CD8-positive, alpha-beta memory T cell (primary cell): ENCODE results near the gene DUOX1. TPM values are rescaled to one million over a fixed set of nuclear protein-coding genes. Genes with fewer than 3 reads are reported as not detected.
"Not testable (repeated sequence)": the region's sequence is repeated elsewhere in the genome, so short reads cannot be mapped to it uniquely, and the experiment has no call there.

Experiments used
- CTCF ChIA-PET: fragments of 350-600 bp; sonication (Branson Sonifier 250); formaldehyde crosslinking; loops from one replicate; lab custom pipeline; 2021; ENCODE audit warnings: antibody characterized with exemption; lab: Charles Lee
- POLR2A ChIA-PET: fragments of 350-600 bp; sonication (Branson Sonifier 250); formaldehyde crosslinking; loops from one replicate; lab custom pipeline; 2021; ENCODE audit warnings: antibody characterized with exemption; lab: Charles Lee
- DNase-seq, 5 donors: peaks; one replicate each; pipeline versions ENCODE4 v3.0.0 to v3.0.0-alpha.2; 2020 to 2022; ENCODE audit warnings: mixed read lengths in 1 of 5
- H3K27ac ChIP-seq: one replicate; pipeline ENCODE4 v1.7.0; 2013; ENCODE audit warnings: low read depth, mild to moderate bottlenecking, low read length, moderate library complexity
- H3K27me3 ChIP-seq: 2 replicates; pipeline ENCODE4 v1.7.0; 2013; ENCODE audit warnings: low read length, mild to moderate bottlenecking; ENCODE audit not compliant: insufficient read depth, poor library complexity, severe bottlenecking
- H3K36me3 ChIP-seq: 2 replicates; pipeline ENCODE4 v1.7.0; 2013; ENCODE audit warnings: mild to moderate bottlenecking, low read length, moderate library complexity; ENCODE audit not compliant: insufficient read depth
- H3K4me1 ChIP-seq: 2 replicates; pipeline ENCODE4 v1.7.0; 2013; ENCODE audit warnings: mild to moderate bottlenecking, low read length, moderate library complexity; ENCODE audit not compliant: insufficient read depth
- H3K4me3 ChIP-seq: 2 replicates; pipeline ENCODE4 v1.7.0; 2013; ENCODE audit warnings: mild to moderate bottlenecking, low read length
- H3K9me3 ChIP-seq: 2 replicates; pipeline ENCODE4 v1.7.0; 2013; ENCODE audit warnings: mild to moderate bottlenecking, low read length
- H3K27ac Mint-ChIP-seq, 8 donors: one replicate each; pipeline ENCODE4 v1.8.0; 2020 to 2021; ENCODE audit warnings: mixed read lengths in 8 of 8, mild to moderate bottlenecking in 6 of 8, inconsistent platforms in 3 of 8, moderate library complexity in 3 of 8
- H3K27me3 Mint-ChIP-seq, 2 donors: one replicate each; pipeline ENCODE4 v1.8.0; 2020 to 2021; ENCODE audit warnings: mixed read lengths in 2 of 2, mild to moderate bottlenecking in 1 of 2, moderate library complexity in 1 of 2
- H3K36me3 Mint-ChIP-seq, 3 donors: one replicate each; pipeline ENCODE4 v1.8.0; 2020 to 2021; ENCODE audit warnings: mixed read lengths in 3 of 3, inconsistent platforms in 1 of 3, mild to moderate bottlenecking in 1 of 3
- H3K4me1 Mint-ChIP-seq, 3 donors: one replicate each; pipeline ENCODE4 v1.8.0; 2020 to 2021; ENCODE audit warnings: mixed read lengths in 3 of 3, inconsistent platforms in 1 of 3, mild to moderate bottlenecking in 1 of 3
- H3K4me3 Mint-ChIP-seq, 7 donors: one replicate each; pipeline ENCODE4 v1.8.0; 2020 to 2021; ENCODE audit warnings: mixed read lengths in 7 of 7, mild to moderate bottlenecking in 6 of 7, moderate library complexity in 4 of 7, inconsistent platforms in 2 of 7
- H3K9me3 Mint-ChIP-seq, 5 donors: one replicate each; pipeline ENCODE4 v1.8.0; 2020 to 2022; ENCODE audit warnings: mixed read lengths in 5 of 5, mild to moderate bottlenecking in 3 of 5, moderate library complexity in 2 of 5, inconsistent platforms in 1 of 5
- polyA plus RNA-seq: library from polyadenylated mRNA; unstranded; fragments of 300-500 nt; fragmentation: Illumina TruSeq; gene quantifications from one replicate; pipeline ENCODE4 v1.2.3, GENCODE V29; 2021
- total RNA-seq, 2 experiments: library from RNA; stranded (reverse); gene quantifications; one replicate each; pipeline ENCODE4 v1.2.3, GENCODE V29; 2021

The DUOX1 gene
- total RNA-seq (under 1 TPM in 1 of 2 experiments, not detected in 1; 0.11 TPM), polyA plus RNA-seq (1.2 TPM)

- CTCF ChIA-PET: interaction anchor here (1.0 to 2.8 kb wide), 2 partner anchors 9 to 12 kb away, joined by 4 to 10 read pairs; no protein-coding TSS in a partner anchor
- peak in 1 of 5 donors; percentile 4 for DNase-seq
- peaks cover 33% of the 10 kb centered on the region for H3K27me3 ChIP-seq
Measured at GRCh38 chr15:45129651-45130129, at the start of gene DUOX1, which contains the start of gene DUOXA1. Gene DUOX1 (plus strand): TSS chr15:45129994. CDS start chr15:45131967, 1,973 bp downstream. Gene DUOXA1 (minus strand): TSS chr15:45129879. CDS start chr15:45123014, 6,865 bp downstream.

GRCh38 chr15:45080593-45080992, 49.2 kb upstream of the DUOX1 start:
- H3K36me3 ChIP-seq, H3K9me3 ChIP-seq, H3K27me3 ChIP-seq, H3K9me3 Mint-ChIP-seq, H3K27ac Mint-ChIP-seq, H3K27ac ChIP-seq, H3K4me3 Mint-ChIP-seq, H3K4me1 Mint-ChIP-seq, DNase-seq, H3K4me3 ChIP-seq, POLR2A ChIA-PET, H3K36me3 Mint-ChIP-seq, H3K4me1 ChIP-seq: not testable (repeated sequence)
- peaks cover 0 to 17% of the 10 kb centered on the region in 2 donors for H3K27me3 Mint-ChIP-seq
- CTCF ChIA-PET: interaction anchor here (1.4 kb wide), 1 partner anchor 38 kb away, joined by 3 read pairs; no protein-coding TSS in a partner anchor

More at GRCh38 chr15:45129651-45130129, at the start of gene DUOX1, which contains the start of gene DUOXA1:
- Histone ChIP-seq H3K27ac (no peak within 1 kb of the TSS), H3K36me3 (no peaks in the 10 kb centered on the region), H3K4me3 (no peak within 1 kb of the TSS), H3K9me3 (no peaks in the 10 kb centered on the region), H3K4me1 (no peaks in the 10 kb centered on the region)
- H3K27me3 Mint-ChIP-seq: peaks cover 44 to 75% of the 10 kb centered on the region in 2 donors
- H3K9me3 Mint-ChIP-seq: no peaks in the 10 kb centered on the region
- H3K36me3 Mint-ChIP-seq: no peaks in the 10 kb centered on the region
- H3K4me1 Mint-ChIP-seq: peaks cover 3 to 13% (median 6%) of the 10 kb centered on the region in 3 donors
- no peak within 1 kb of the TSS for H3K27ac Mint-ChIP-seq
- peak within 1 kb of the TSS in 6 of 7 donors; percentile 8 to 65 (median 23) for H3K4me3 Mint-ChIP-seq
- POLR2A ChIA-PET: no interaction called here

GRCh38 chr15:45082412-45082811, 47.4 kb upstream of the DUOX1 start:
- H3K4me1 Mint-ChIP-seq, H3K27ac Mint-ChIP-seq, H3K27ac ChIP-seq, H3K36me3 ChIP-seq, H3K4me3 Mint-ChIP-seq, POLR2A ChIA-PET, H3K27me3 ChIP-seq, H3K9me3 ChIP-seq, H3K4me1 ChIP-seq, H3K36me3 Mint-ChIP-seq, CTCF ChIA-PET, DNase-seq, H3K9me3 Mint-ChIP-seq, H3K4me3 ChIP-seq: not testable (repeated sequence)
- H3K27me3 Mint-ChIP-seq: peaks cover 0 to 25% of the 10 kb centered on the region in 2 donors

- H3K4me1 Mint-ChIP-seq: no peaks in the 10 kb centered on the region
- H3K36me3 Mint-ChIP-seq: no peaks in the 10 kb centered on the region
- Histone ChIP-seq H3K9me3 (no peaks in the 10 kb centered on the region), H3K36me3 (no peaks in the 10 kb centered on the region), H3K27me3 (no peaks in the 10 kb centered on the region), H3K27ac (no peak overlapping the region), H3K4me1 (no peaks in the 10 kb centered on the region), H3K4me3 (no peak overlapping the region)
- ChIA-PET POLR2A (no interaction called here), CTCF (no interaction called here)
- H3K27ac Mint-ChIP-seq: no peak overlapping the region
- no peak for DNase-seq
- H3K9me3 Mint-ChIP-seq: no peaks in the 10 kb centered on the region
- H3K4me3 Mint-ChIP-seq: no peak overlapping the region
- peaks cover 0 to 33% of the 10 kb centered on the region in 2 donors for H3K27me3 Mint-ChIP-seq
Measured at GRCh38 chr15:45083223-45083622, 46.6 kb upstream of the DUOX1 start.

- peaks cover 0 to 38% of the 10 kb centered on the region in 2 donors for H3K27me3 Mint-ChIP-seq
- no peaks in the 10 kb centered on the region for H3K9me3 Mint-ChIP-seq
- H3K4me1 Mint-ChIP-seq: no peaks in the 10 kb centered on the region
- DNase-seq: no peak
- CTCF ChIA-PET: no interaction called here
- Histone ChIP-seq H3K27ac (no peak overlapping the region), H3K9me3 (no peaks in the 10 kb centered on the region), H3K36me3 (no peaks in the 10 kb centered on the region), H3K27me3 (no peaks in the 10 kb centered on the region), H3K4me3 (no peak overlapping the region), H3K4me1 (no peaks in the 10 kb centered on the region)
- H3K36me3 Mint-ChIP-seq: no peaks in the 10 kb centered on the region
- no peak overlapping the region for H3K27ac Mint-ChIP-seq
- H3K4me3 Mint-ChIP-seq: no peak overlapping the region
- POLR2A ChIA-PET: no interaction called here
Measured at GRCh38 chr15:45084163-45084562, 45.6 kb upstream of the DUOX1 start.

GRCh38 chr15:45087513-45087912, 42.3 kb upstream of the DUOX1 start:
- H3K36me3 ChIP-seq: no peaks in the 10 kb centered on the region
- CTCF ChIA-PET: no interaction called here
- H3K27me3 Mint-ChIP-seq: peaks cover 3 to 63% of the 10 kb centered on the region in 2 donors
- no peaks in the 10 kb centered on the region for H3K9me3 ChIP-seq
- POLR2A ChIA-PET: no interaction called here
- no peaks in the 10 kb centered on the region for H3K9me3 Mint-ChIP-seq
- no peak overlapping the region for H3K4me3 Mint-ChIP-seq
- H3K4me1 ChIP-seq: no peaks in the 10 kb centered on the region
- H3K27ac Mint-ChIP-seq: no peak overlapping the region
- H3K4me3 ChIP-seq: no peak overlapping the region
- no peak for DNase-seq
- no peaks in the 10 kb centered on the region for H3K27me3 ChIP-seq
- H3K36me3 Mint-ChIP-seq: no peaks in the 10 kb centered on the region
- H3K27ac ChIP-seq: no peak overlapping the region
- no peaks in the 10 kb centered on the region for H3K4me1 Mint-ChIP-seq

- H3K36me3 Mint-ChIP-seq: no peaks in the 10 kb centered on the region
Measured at GRCh38 chr15:45088801-45089711, 40.7 kb upstream of the DUOX1 start.

GRCh38 chr15:45089712-45090373, 40.0 kb upstream of the DUOX1 start:
- Mint-ChIP-seq H3K27ac (no peak overlapping the region), H3K4me3 (no peak overlapping the region), H3K4me1 (no peaks in the 10 kb centered on the region), H3K9me3 (no peaks in the 10 kb centered on the region), H3K27me3 (peaks cover 3 to 54% of the 10 kb centered on the region in 2 donors), H3K36me3 (no peaks in the 10 kb centered on the region)
- no peaks in the 10 kb centered on the region for H3K4me1 ChIP-seq
- POLR2A ChIA-PET: no interaction called here
- H3K27ac ChIP-seq: no peak overlapping the region
- no peak for DNase-seq
- no peak overlapping the region for H3K4me3 ChIP-seq
- no peaks in the 10 kb centered on the region for H3K27me3 ChIP-seq
- CTCF ChIA-PET: no interaction called here
- no peaks in the 10 kb centered on the region for H3K36me3 ChIP-seq
- H3K9me3 ChIP-seq: no peaks in the 10 kb centered on the region

More at GRCh38 chr15:45088801-45089711, 40.7 kb upstream of the DUOX1 start:
- no peak overlapping the region for H3K27ac ChIP-seq
- no peaks in the 10 kb centered on the region for H3K4me1 ChIP-seq
- no peaks in the 10 kb centered on the region for H3K4me1 Mint-ChIP-seq
- H3K27me3 ChIP-seq: no peaks in the 10 kb centered on the region
- no peak overlapping the region for H3K4me3 Mint-ChIP-seq
- H3K4me3 ChIP-seq: no peak overlapping the region
- ChIA-PET POLR2A (no interaction called here), CTCF (interaction anchor here (0.9 kb wide), 1 partner anchor 29 kb away, joined by 3 read pairs; no protein-coding TSS in a partner anchor)
- no peaks in the 10 kb centered on the region for H3K36me3 ChIP-seq
- H3K9me3 ChIP-seq: no peaks in the 10 kb centered on the region
- DNase-seq: no peak
- peaks cover 3 to 56% of the 10 kb centered on the region in 2 donors for H3K27me3 Mint-ChIP-seq
- no peaks in the 10 kb centered on the region for H3K9me3 Mint-ChIP-seq
- H3K27ac Mint-ChIP-seq: no peak overlapping the region
